H1 (cell line): ENCODE results near the gene NR1I2. TPM values are rescaled to one million over a fixed set of nuclear protein-coding genes. Genes with fewer than 3 reads are reported as not detected.

ENCODE experiments used
- CTCF ChIA-PET: fragments of 300-600 bp; sonication (Branson Sonifier 250); formaldehyde crosslinking; loops from one replicate; lab custom pipeline; 2021; ENCODE audit not compliant: partially characterized antibody; lab: Charles Lee
- POLR2A ChIA-PET: fragments of 300-600 bp; sonication (Branson Sonifier 250); formaldehyde crosslinking; loops from one replicate; lab custom pipeline; 2021; ENCODE audit warnings: inconsistent platforms; ENCODE audit not compliant: partially characterized antibody; lab: Charles Lee
- DNase-seq, 2 experiments: peaks; one replicate each; pipeline versions ENCODE4 v3.0.0 to v3.0.0-alpha.2; 2010 to 2022; ENCODE audit warnings: low spot score in 2 of 2, low read depth in 1 of 2, mixed read lengths in 1 of 2
- FAIRE-seq: peaks from 2 replicates; lab custom pipeline; 2011; peaks lifted over from hg19 to GRCh38; lab: Jason Lieb, UNC
- H2AFZ ChIP-seq: 2 replicates; pipeline ENCODE4 v1.8.1; 2012; ENCODE audit warnings: low read length, inconsistent platforms
- H2AK5ac ChIP-seq: 2 replicates; pipeline ENCODE4 v1.6.1; 2013; ENCODE audit warnings: low read depth, low read length
- H2BK120ac ChIP-seq: replicated peaks from 2 replicates; pipeline ENCODE3; 2013; ENCODE audit warnings: low read depth, low read length, inconsistent platforms
- H2BK12ac ChIP-seq: 2 replicates; pipeline ENCODE4 v1.6.1; 2013; ENCODE audit warnings: low read depth, low read length
- H2BK15ac ChIP-seq: 2 replicates; pipeline ENCODE4 v1.6.1; 2013; ENCODE audit warnings: low read length
- H2BK20ac ChIP-seq: 2 replicates; pipeline ENCODE4 v1.6.1; 2013; ENCODE audit warnings: low read length
- H2BK5ac ChIP-seq: 2 replicates; pipeline ENCODE4 v1.6.1; 2013; ENCODE audit warnings: low read depth, low read length
- H3K14ac ChIP-seq: 2 replicates; pipeline ENCODE4 v1.6.1; 2013; ENCODE audit warnings: inconsistent platforms; ENCODE audit not compliant: insufficient read length
- H3K18ac ChIP-seq: 2 replicates; pipeline ENCODE4 v1.6.1; 2013; ENCODE audit warnings: low read length; ENCODE audit errors: extremely low read depth
- H3K23ac ChIP-seq: 2 replicates; pipeline ENCODE4 v1.6.1; 2013; ENCODE audit warnings: inconsistent platforms; ENCODE audit not compliant: insufficient read length
- H3K23me2 ChIP-seq: 2 replicates; pipeline ENCODE4 v1.6.1; 2013; ENCODE audit warnings: low read depth, low read length
- H3K27ac ChIP-seq: 2 replicates; pipeline ENCODE4 v1.6.1; 2011; ENCODE audit warnings: low read depth, low read length, inconsistent platforms
- H3K27me3 ChIP-seq, 4 experiments: replicated peaks in 1 of 4; 1 replicate in 1 of 4; 2 replicates in 3 of 4; pipeline versions ENCODE4 v1.6.1 to v1.8.1; 2011 to 2013; ENCODE audit warnings: low read length in 3 of 4, mild to moderate bottlenecking in 3 of 4, inconsistent platforms in 2 of 4, mixed read lengths in 2 of 4, moderate library complexity in 1 of 4; ENCODE audit not compliant: control insufficient read depth in 3 of 4, insufficient read depth in 3 of 4; ENCODE audit errors: extremely low read depth in 1 of 4
- H3K36me3 ChIP-seq, 4 experiments: 2 replicates each; pipeline versions ENCODE4 v1.6.1 to v1.8.1; 2011 to 2013; ENCODE audit warnings: mild to moderate bottlenecking in 4 of 4, low read length in 3 of 4, moderate library complexity in 2 of 4, control low read depth in 1 of 4, inconsistent platforms in 1 of 4; ENCODE audit not compliant: insufficient read depth in 4 of 4, control insufficient read depth in 2 of 4
- H3K4ac ChIP-seq: replicated peaks from 2 replicates; pipeline ENCODE3; 2013; ENCODE audit warnings: low read length, low read depth, mixed read lengths, inconsistent platforms; ENCODE audit not compliant: insufficient read length
- H3K4me1 ChIP-seq, 4 experiments: replicated peaks in 1 of 4; 1 replicate in 1 of 4; 2 replicates in 3 of 4; pipeline versions ENCODE4 v1.6.1 to v1.8.1; 2011 to 2013; ENCODE audit warnings: low read length in 3 of 4, inconsistent platforms in 2 of 4, mixed read lengths in 1 of 4; ENCODE audit not compliant: insufficient read depth in 4 of 4, control insufficient read depth in 3 of 4
- H3K4me2 ChIP-seq, 2 experiments: 2 replicates each; pipeline versions ENCODE4 v1.6.1 to v1.8.1; 2011 to 2013; ENCODE audit warnings: low read depth in 2 of 2, low read length in 2 of 2, control low read depth in 1 of 2, inconsistent platforms in 1 of 2, mild to moderate bottlenecking in 1 of 2; ENCODE audit not compliant: insufficient read depth in 1 of 2
- H3K4me3 ChIP-seq, 4 experiments: fragments of 200-600, 300-600 bp in 1 of 4; sonication (generic), shearing (Covaris generic), sonication (Bioruptor Twin) in 1 of 4; 2 replicates each; pipeline versions ENCODE4 v1.5.1 to v1.8.1; 2011 to 2016; ENCODE audit warnings: low read length in 4 of 4, low read depth in 3 of 4, control low read depth in 2 of 4, inconsistent platforms in 2 of 4, mild to moderate bottlenecking in 2 of 4, mixed read lengths in 1 of 4, moderate library complexity in 1 of 4; ENCODE audit not compliant: insufficient read depth in 2 of 4; ENCODE audit errors: extremely low read depth in 1 of 4
- H3K56ac ChIP-seq: replicated peaks from 2 replicates; pipeline ENCODE3; 2013; ENCODE audit warnings: low read depth, mild to moderate bottlenecking, mixed read lengths, low read length, inconsistent platforms; ENCODE audit not compliant: insufficient read length
- H3K79me1 ChIP-seq: 2 replicates; pipeline ENCODE4 v1.6.1; 2013; ENCODE audit warnings: low read depth, low read length, control low read depth
- H3K79me2 ChIP-seq, 2 experiments: 2 replicates each; pipeline versions ENCODE4 v1.6.1 to v1.8.1; 2012 to 2013; ENCODE audit warnings: low read length in 2 of 2, mild to moderate bottlenecking in 2 of 2, inconsistent platforms in 1 of 2; ENCODE audit not compliant: insufficient read depth in 2 of 2, control insufficient read depth in 1 of 2
- H3K9ac ChIP-seq, 4 experiments: replicated peaks in 1 of 4; 1 replicate in 1 of 4; 2 replicates in 3 of 4; pipeline versions ENCODE4 v1.6.1 to v1.8.1; 2011 to 2013; ENCODE audit warnings: low read depth in 3 of 4, low read length in 3 of 4, control low read depth in 2 of 4, mild to moderate bottlenecking in 2 of 4, moderate library complexity in 2 of 4, inconsistent platforms in 1 of 4; ENCODE audit errors: extremely low read depth in 1 of 4
- H3K9me3 ChIP-seq, 2 experiments: 2 replicates each; pipeline versions ENCODE4 v1.6.1 to v1.8.1; 2012 to 2013; ENCODE audit warnings: mild to moderate bottlenecking in 2 of 2, moderate library complexity in 2 of 2, control low read depth in 1 of 2, inconsistent platforms in 1 of 2, low read depth in 1 of 2, low read length in 1 of 2, mixed read lengths in 1 of 2; ENCODE audit not compliant: insufficient read depth in 2 of 2
- H4K20me1 ChIP-seq, 2 experiments: replicated peaks in 1 of 2; 2 replicates each; pipeline versions ENCODE3 to v1.8.1; 2011 to 2013; ENCODE audit warnings: inconsistent platforms in 2 of 2, low read length in 2 of 2, mild to moderate bottlenecking in 1 of 2; ENCODE audit not compliant: insufficient read depth in 2 of 2, control insufficient read depth in 1 of 2
- H4K5ac ChIP-seq: 2 replicates; pipeline ENCODE4 v1.6.1; 2013; ENCODE audit warnings: low read length, low read depth, mixed read lengths, inconsistent platforms; ENCODE audit not compliant: insufficient read length
- H4K8ac ChIP-seq: 2 replicates; pipeline ENCODE4 v1.8.0; 2013; ENCODE audit warnings: mild to moderate bottlenecking, moderate library complexity, low read length, inconsistent platforms; ENCODE audit not compliant: insufficient read depth; ENCODE audit errors: extremely low read depth
- H4K91ac ChIP-seq: replicated peaks from 2 replicates; pipeline ENCODE3; 2013; ENCODE audit warnings: low read length, mixed read lengths, inconsistent platforms; ENCODE audit not compliant: insufficient read length
- SP2 ChIP-seq: IDR thresholded peaks from 2 replicates; pipeline ENCODE4 v1.6.1; 2012; ENCODE audit warnings: mild to moderate bottlenecking, low read length, inconsistent platforms
- TCF12 ChIP-seq: IDR thresholded peaks from 2 replicates; pipeline ENCODE4 v1.6.1; 2011; ENCODE audit warnings: low read depth, mild to moderate bottlenecking, low read length
- WGBS, 2 experiments: shearing (Covaris generic) in 1 of 2; methylation state at CpG; one replicate each; pipeline versions ENCODE4 v1.1.6 to v1.1.7; 2013 to 2015; ENCODE audit warnings: low lambda C conversion rate in 2 of 2, mixed read lengths in 2 of 2, inconsistent platforms in 1 of 2, low coverage in 1 of 2, missing lambda C conversion rate in 1 of 2; ENCODE audit not compliant: insufficient replicate concordance in 2 of 2, insufficient coverage in 1 of 2, insufficient read length in 1 of 2; ENCODE audit errors: extremely low coverage in 1 of 2, missing lambda C conversion rate in 1 of 2; 5-methylcytosine and 5-hydroxymethylcytosine counted together
- polyA plus RNA-seq, 7 experiments: library from polyadenylated mRNA; depleted of rRNA in 3 of 7; stranded (reverse) in 5 of 7; unstranded in 2 of 7; fragments of >200 nt in 5 of 7; fragments of 200-250 nt in 2 of 7; gene quantifications; 1 replicate in 5 of 7; 2 replicates in 1 of 7; 4 replicates in 1 of 7; pipeline versions ENCODE4 v1.2.1 to v1.2.3, GENCODE V29; 2011 to 2013; ENCODE audit warnings: missing spikeins in 2 of 7, mixed read lengths in 2 of 7
- total RNA-seq: library from RNA; stranded (reverse); fragmentation: NEBNext Ultra II Directional; extraction: Animal tissue kit (Norgen Biotek cat#: 25700); gene quantifications from 2 replicates; pipeline ENCODE4 v1.2.1, GENCODE V29; 2021

Gene NR1I2
- total and polyA plus RNA-seq, 2 of the 8 experiments (the other 6 are each of a cell fraction or from before 2014, with no cell fraction given) = 0.28 to 1.8 TPM

- no peak overlapping the region for H3K4me2 ChIP-seq
- no peaks in the 10 kb centered on the region for H3K27me3 ChIP-seq
- 88% methylated on average over 5 of the region's 5 CpGs; no CpG with 5 or more reads in 1 of the 2 experiments for WGBS, 2 experiments
- peak overlapping the region; percentile 39; the same call in 1 of the 2 replicates for H4K8ac ChIP-seq
- no peak overlapping the region for H3K56ac ChIP-seq
- no peak overlapping the region for H3K18ac ChIP-seq
- H2BK20ac ChIP-seq = no peak overlapping the region
- no peak overlapping the region for H2BK5ac ChIP-seq
- no peak overlapping the region for H3K23ac ChIP-seq
- no peak overlapping the region for H2AFZ ChIP-seq
- DNase-seq = no peak
- no peak overlapping the region for H3K14ac ChIP-seq
- no peaks in the 10 kb centered on the region for H3K23me2 ChIP-seq
- H3K9me3 ChIP-seq = no peaks in the 10 kb centered on the region
- H4K91ac ChIP-seq = no peak overlapping the region
- H3K9ac ChIP-seq = no peak overlapping the region
- FAIRE-seq = no peak
- H2AK5ac ChIP-seq = no peak overlapping the region
- ChIA-PET CTCF (interaction anchor here (0.5 to 4.4 kb wide), 22 partner anchors 9 to 481 kb away, joined by 3 to 26 read pairs (median 4); partner anchors contain the start of gene ADPRH), POLR2A (interaction anchor here (1.5 kb wide), 1 partner anchor 10 kb away, joined by 4 read pairs; no protein-coding TSS in a partner anchor)
- H3K4ac ChIP-seq = no peak overlapping the region
- H2BK15ac ChIP-seq = no peak overlapping the region
- no peak overlapping the region for H4K5ac ChIP-seq
- H3K4me1 ChIP-seq = peaks cover 0 to 2% (median 0%) of the 10 kb centered on the region in 4 experiments; a peak in 1 of 7 replicates
- H4K20me1 ChIP-seq = no peaks in the 10 kb centered on the region
- no peak overlapping the region for H2BK120ac ChIP-seq
- no peak overlapping the region for H3K27ac ChIP-seq
- no peaks in the 10 kb centered on the region for H3K36me3 ChIP-seq
- H3K79me2 ChIP-seq = no peaks in the 10 kb centered on the region
- H2BK12ac ChIP-seq = no peak overlapping the region
- H3K79me1 ChIP-seq = no peaks in the 10 kb centered on the region
- H3K4me3 ChIP-seq = no peak overlapping the region
- TF ChIP-seq SP2 (no peak), TCF12 (no peak)
Observed at GRCh38 chr3:119741657-119742590, 40.0 kb upstream of the NR1I2 start.
